Measurements from ENCODE around the gene MT1M. TPM values are rescaled to one million over a fixed set of nuclear protein-coding genes. Genes with fewer than 3 reads are reported as not detected.

MT1M gene
- total and polyA plus RNA-seq, 2 experiments from 2014 or later: 1.1 to 4.7 TPM

DNA sequence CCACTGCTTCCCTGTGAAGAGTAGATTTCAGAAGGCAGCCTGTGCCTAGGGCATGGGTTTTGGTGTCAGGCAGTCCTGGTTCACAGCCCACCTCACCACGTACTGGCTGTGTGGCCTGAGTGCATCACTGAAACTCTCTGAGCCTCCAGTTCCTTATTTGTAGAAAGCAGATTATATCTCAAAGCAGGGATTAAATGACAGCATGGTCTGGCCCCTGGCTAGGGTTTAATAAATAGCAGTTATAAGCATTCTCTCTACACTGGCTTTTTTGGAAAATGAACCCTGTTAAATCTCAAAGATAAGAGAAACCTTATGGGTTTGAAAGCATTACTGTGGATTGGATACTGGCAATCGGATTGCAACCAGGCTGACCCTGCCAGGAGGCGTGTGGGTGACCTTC, 2.9 kb upstream of the MT1M start:
- peaks cover 23% of the 10 kb centered on the region for H3K4me1 Mint-ChIP-seq
- no peak overlapping the region for H3K4me3 ChIP-seq
- peaks cover 99% of the 10 kb centered on the region for H3K27me3 Mint-ChIP-seq (ENCODE audit: insufficient read depth, low read depth, poor library complexity)

DNA sequence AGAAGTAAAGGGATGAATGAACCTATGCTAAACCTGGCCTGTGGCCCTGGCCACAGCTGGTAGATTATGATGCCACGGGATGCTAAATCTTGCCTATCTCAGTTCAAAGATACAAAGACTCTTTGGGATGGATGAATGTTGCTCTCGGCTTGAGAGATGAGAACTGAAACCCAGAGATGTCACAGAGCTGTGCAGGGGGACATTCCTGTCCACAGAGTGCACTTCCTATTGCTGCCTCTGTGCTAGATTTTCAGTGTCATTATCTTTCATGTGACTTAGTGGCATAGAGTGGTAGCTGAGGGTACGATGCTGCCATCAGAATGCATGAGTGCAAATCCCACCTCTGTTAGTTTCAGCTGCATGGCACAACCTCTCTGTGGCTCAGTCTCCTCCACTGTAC, 2.3 kb upstream of the MT1M start:
- Histone ChIP-seq H3K27ac (ENCODE audit: low read depth) (no peak overlapping the region), H4K20me1 (replicated peaks; ENCODE audit: insufficient read depth) (peaks cover 19% of the 10 kb centered on the region), H3K4me2 (no peak overlapping the region), H3K4me1 (ENCODE audit: insufficient read depth) (peaks cover 22% of the 10 kb centered on the region; the same call in 1 of the 2 replicates), H3K36me3 (ENCODE audit: insufficient read depth) (no peaks in the 10 kb centered on the region), H3K4me3 (no peak overlapping the region), H2AFZ (no peak overlapping the region), H3K79me2 (replicated peaks; ENCODE audit: insufficient read depth) (no peaks in the 10 kb centered on the region), H3K27me3 (ENCODE audit: insufficient read depth) (peaks cover 100% of the 10 kb centered on the region), H3K9me2 (ENCODE audit: insufficient read depth) (no peaks in the 10 kb centered on the region), H3F3A (replicated peaks; ENCODE audit: low read depth) (peaks cover 9% of the 10 kb centered on the region; the same call in 1 of the 2 replicates)
- Mint-ChIP-seq H3K4me3 (no peak overlapping the region), H3K4me1 (peaks cover 28% of the 10 kb centered on the region), H3K36me3 (ENCODE audit: low read depth) (peaks cover 14% of the 10 kb centered on the region; the same call in 2 of the 3 replicates), H3K27ac (no peak overlapping the region), H3K9me3 (no peaks in the 10 kb centered on the region; the same call in 2 of the 3 replicates), H3K27me3 (ENCODE audit: insufficient read depth, low read depth, poor library complexity) (peaks cover 99% of the 10 kb centered on the region)
- ATAC-seq (no peak), DNase-seq (ENCODE audit: low spot score) (no peak)
- TF ChIP-seq EZH2phosphoT487 (IDR thresholded peaks at IDR 0.05; ENCODE audit: unreplicated experiment) (no peak), STAT1 (IDR thresholded peaks at IDR 0.05; ENCODE audit: unreplicated experiment) (no peak), EZH2 (IDR thresholded peaks at IDR 0.05; ENCODE audit: low read depth, unreplicated experiment) (peak; percentile 33)

More for the DNA sequence above, 2.9 kb upstream of the MT1M start:
- Histone ChIP-seq H3K79me2 (replicated peaks; ENCODE audit: insufficient read depth) (no peaks in the 10 kb centered on the region), H3K27me3 (ENCODE audit: insufficient read depth) (peaks cover 100% of the 10 kb centered on the region), H4K20me1 (replicated peaks; ENCODE audit: insufficient read depth) (peaks cover 19% of the 10 kb centered on the region), H3K9me2 (ENCODE audit: insufficient read depth) (no peaks in the 10 kb centered on the region), H2AFZ (no peak overlapping the region), H3K4me1 (ENCODE audit: insufficient read depth) (peaks cover 24% of the 10 kb centered on the region; the same call in 1 of the 2 replicates), H3K4me2 (no peak overlapping the region), H3F3A (replicated peaks; ENCODE audit: low read depth) (peaks cover 12% of the 10 kb centered on the region; the same call in 1 of the 2 replicates), H3K27ac (ENCODE audit: low read depth) (no peak overlapping the region), H3K36me3 (ENCODE audit: insufficient read depth) (no peaks in the 10 kb centered on the region)
- Mint-ChIP-seq H3K9me3 (no peaks in the 10 kb centered on the region), H3K27ac (no peak overlapping the region), H3K36me3 (ENCODE audit: low read depth) (peaks cover 14% of the 10 kb centered on the region; the same call in 1 of the 3 replicates), H3K4me3 (no peak overlapping the region)
- no peak for DNase-seq (ENCODE audit: low spot score)
- no peak for ATAC-seq
- TF ChIP-seq NANOG (IDR thresholded peaks at IDR 0.05; ENCODE audit: borderline replicate concordance) (no peak), STAT1 (IDR thresholded peaks at IDR 0.05; ENCODE audit: unreplicated experiment) (no peak), CREB1 (CRISPR knock-in tag; IDR thresholded peaks at IDR 0.05; ENCODE audit: low read depth) (no peak), POLR2AphosphoS5 (IDR thresholded peaks at IDR 0.05; ENCODE audit: low read depth) (no peak)
- TF ChIP-seq, protein P1, sequence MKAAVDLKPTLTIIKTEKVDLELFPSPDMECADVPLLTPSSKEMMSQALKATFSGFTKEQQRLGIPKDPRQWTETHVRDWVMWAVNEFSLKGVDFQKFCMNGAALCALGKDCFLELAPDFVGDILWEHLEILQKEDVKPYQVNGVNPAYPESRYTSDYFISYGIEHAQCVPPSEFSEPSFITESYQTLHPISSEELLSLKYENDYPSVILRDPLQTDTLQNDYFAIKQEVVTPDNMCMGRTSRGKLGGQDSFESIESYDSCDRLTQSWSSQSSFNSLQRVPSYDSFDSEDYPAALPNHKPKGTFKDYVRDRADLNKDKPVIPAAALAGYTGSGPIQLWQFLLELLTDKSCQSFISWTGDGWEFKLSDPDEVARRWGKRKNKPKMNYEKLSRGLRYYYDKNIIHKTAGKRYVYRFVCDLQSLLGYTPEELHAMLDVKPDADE (IDR thresholded peaks at IDR 0.05): no peak

DNA sequence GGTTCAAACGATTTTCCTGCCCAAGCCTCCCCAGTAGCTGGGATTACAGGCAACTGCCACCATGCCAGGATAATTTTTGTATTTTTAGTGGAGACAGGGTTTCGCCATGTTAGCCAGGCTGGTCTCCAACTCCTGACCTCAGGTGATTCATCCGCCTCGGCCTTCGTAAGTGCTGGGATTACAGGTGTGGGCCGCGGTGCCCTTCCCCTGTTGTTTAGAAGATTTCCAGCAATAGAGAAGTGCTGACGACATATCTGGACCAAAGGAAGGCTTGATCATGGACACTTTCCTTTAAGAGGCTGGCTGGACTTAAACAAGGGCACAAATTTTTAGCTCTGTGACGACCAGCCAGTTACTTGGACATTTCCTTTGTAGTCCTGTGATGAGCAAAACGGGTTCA, 1.3 kb upstream of the MT1M start:
- H3K4me3 Mint-ChIP-seq: peak overlapping the region; percentile 76; the same call in 2 of the 3 replicates
- Histone ChIP-seq H2AFZ (no peak overlapping the region), H3K9me2 (ENCODE audit: insufficient read depth) (no peaks in the 10 kb centered on the region), H3K4me1 (ENCODE audit: insufficient read depth) (peaks cover 14% of the 10 kb centered on the region; the same call in 1 of the 2 replicates), H3K27me3 (ENCODE audit: insufficient read depth) (peaks cover 100% of the 10 kb centered on the region), H3K27ac (ENCODE audit: low read depth) (no peak overlapping the region), H3F3A (replicated peaks; ENCODE audit: low read depth) (peaks cover 4% of the 10 kb centered on the region; the same call in 1 of the 2 replicates), H3K4me2 (no peak overlapping the region), H3K79me2 (replicated peaks; ENCODE audit: insufficient read depth) (no peaks in the 10 kb centered on the region), H3K36me3 (ENCODE audit: insufficient read depth) (no peaks in the 10 kb centered on the region), H3K4me3 (no peak overlapping the region; the same call in 1 of the 2 replicates), H4K20me1 (replicated peaks; ENCODE audit: insufficient read depth) (peaks cover 19% of the 10 kb centered on the region)
- no peak for TF ChIP-seq NANOG (IDR thresholded peaks at IDR 0.05; ENCODE audit: borderline replicate concordance)
- TF ChIP-seq EZH2 (IDR thresholded peaks at IDR 0.05; ENCODE audit: low read depth, unreplicated experiment): peak; percentile 62
- H3K9me3 Mint-ChIP-seq: no peaks in the 10 kb centered on the region; the same call in 2 of the 3 replicates
- no peak for ATAC-seq
- no peak for DNase-seq (ENCODE audit: low spot score)
- peaks cover 27% of the 10 kb centered on the region for H3K4me1 Mint-ChIP-seq
- no peak overlapping the region for H3K27ac Mint-ChIP-seq
- H3K36me3 Mint-ChIP-seq (ENCODE audit: low read depth): peaks cover 12% of the 10 kb centered on the region; the same call in 2 of the 3 replicates
- peaks cover 100% of the 10 kb centered on the region for H3K27me3 Mint-ChIP-seq (ENCODE audit: insufficient read depth, low read depth, poor library complexity)

Data from GM23338 (cell line).